HEK293T (cell line): ENCODE measurements around the gene ZNF684.

Experiments
- HDGF ChIP-seq: fragments of 450-650 bp; IDR thresholded peaks from 2 replicates; pipeline ENCODE4 v1.6.1; 2017; ENCODE audit warnings: antibody characterized with exemption, borderline replicate concordance
- LEF1 ChIP-seq: fragments of 450-650 bp; IDR thresholded peaks from 2 replicates; pipeline ENCODE4 v1.6.1; 2017; ENCODE audit warnings: mild to moderate bottlenecking, borderline replicate concordance

- no peak for TF ChIP-seq HDGF
- TF ChIP-seq LEF1 = no peak
Observed at GRCh38 chr1:40582116-40582515, 50.7 kb downstream of the ZNF684 start.
